Stimulated activated CD4-positive, alpha-beta T cell treated with anti-CD3 and anti-CD28 coated beads, Interleukin-1b, Interleukin-23, amount 100 ng/mL, for 48 hours (primary cell): ENCODE measurements around the gene ASTN2.
A peak's percentile ranks its signal among the peaks of the same experiment; 100 is the strongest.

Experiments used
- DNase-seq: peaks from one replicate; pipeline ENCODE4 v3.0.0-alpha.2; 2020

The ASTN2 gene

DNA sequence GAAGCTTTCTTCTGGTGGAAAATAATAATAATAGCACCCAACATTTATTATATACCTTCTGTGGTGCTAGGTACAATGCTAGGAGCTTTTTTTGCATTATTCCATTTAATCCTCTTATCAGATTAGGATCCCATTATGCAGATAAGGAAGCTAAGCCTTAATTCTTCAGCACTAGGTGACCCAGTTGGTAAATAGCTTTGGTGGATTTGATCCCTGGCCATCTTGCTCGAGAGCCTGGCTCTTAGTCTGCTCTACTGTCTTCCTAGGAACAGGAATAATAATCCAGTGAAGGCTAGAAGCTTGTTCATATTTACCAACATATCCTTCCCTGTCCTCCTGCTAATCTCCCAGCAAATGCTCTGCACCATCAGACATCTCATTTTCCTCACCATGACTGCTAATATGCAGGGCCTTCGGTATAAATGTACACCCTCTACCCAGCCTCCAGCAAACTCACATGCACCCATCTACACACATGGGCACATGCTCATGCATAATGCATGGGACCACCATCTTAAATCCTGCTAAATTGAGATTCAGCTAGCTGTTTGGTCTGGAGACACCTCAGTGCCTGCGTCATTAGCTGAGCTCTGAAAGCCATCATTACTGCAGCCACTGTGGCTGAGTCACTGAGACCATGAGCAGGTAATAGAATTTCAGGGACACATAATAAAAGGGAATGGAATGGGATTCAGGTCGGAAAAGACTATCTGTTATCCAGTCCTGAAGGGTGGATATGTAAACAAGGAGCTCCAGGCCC lies 640.3 kb downstream of the ASTN2 start:
- DNase-seq: no peak

DNA sequence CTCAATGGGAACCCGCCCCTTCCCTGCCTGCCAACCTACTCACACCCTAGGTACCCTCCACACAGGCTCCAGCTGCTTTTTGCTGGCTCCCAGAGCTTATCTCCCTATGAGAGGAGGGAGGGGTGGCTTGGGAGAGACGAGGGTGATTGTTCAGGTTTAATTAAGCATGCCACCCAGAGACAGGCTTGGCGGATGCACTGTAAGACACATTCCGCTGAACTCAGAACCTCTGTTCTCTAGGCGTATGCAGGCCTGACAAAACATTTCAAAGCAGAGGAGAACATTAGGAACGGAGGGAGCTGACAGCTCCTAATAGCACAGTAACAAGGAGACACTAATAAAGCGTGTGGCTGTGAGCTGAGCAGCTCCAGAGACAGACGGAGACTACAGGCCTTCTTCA lies 647.6 kb downstream of the ASTN2 start:
- no peak for DNase-seq

- DNase-seq: no peak
Measured at GRCh38 chr9:116765011-116765410, 649.8 kb downstream of the ASTN2 start.

DNA sequence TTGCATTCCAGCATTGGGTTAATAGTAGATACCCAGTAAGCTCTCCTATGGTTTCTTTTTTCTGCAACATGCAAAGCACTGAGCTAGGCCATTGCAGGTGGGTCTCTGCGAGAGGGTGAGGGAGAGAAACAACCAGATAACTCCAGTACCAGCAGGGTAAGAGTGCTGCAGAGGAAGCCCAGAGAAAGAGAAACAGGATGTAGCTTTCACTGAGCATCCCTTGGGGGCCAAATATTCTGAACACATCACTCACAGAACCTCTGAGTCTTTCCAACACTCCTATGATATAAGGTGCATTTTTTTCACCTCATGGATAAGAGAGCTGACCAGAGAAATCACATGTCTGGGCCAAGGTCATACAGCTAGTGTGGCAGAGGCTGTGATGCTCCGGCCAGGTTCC lies 651.1 kb downstream of the ASTN2 start:
- no peak for DNase-seq

GRCh38 chr9:116760636-116761035 lies 654.2 kb downstream of the ASTN2 start:
- no peak for DNase-seq

DNA sequence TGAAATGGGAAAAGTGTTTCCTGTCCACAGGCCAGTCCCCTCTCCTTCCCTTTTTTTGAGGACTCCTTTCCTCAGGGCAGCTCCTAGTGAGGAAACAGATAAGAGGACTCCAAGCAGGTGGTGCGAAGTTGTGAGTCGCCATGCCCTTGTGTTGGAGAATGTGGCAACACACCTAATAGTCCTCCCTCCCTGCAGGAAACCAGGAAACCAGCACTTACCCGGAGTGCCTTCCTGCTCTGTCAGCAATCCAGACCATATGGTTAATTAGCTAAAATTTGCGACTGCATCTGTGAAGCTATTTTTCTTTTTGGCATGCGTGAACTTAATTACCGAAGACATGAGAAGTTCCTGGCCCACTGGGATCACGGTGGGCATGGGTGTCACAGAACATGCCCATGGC lies 657.8 kb downstream of the ASTN2 start:
- DNase-seq: no peak

DNA sequence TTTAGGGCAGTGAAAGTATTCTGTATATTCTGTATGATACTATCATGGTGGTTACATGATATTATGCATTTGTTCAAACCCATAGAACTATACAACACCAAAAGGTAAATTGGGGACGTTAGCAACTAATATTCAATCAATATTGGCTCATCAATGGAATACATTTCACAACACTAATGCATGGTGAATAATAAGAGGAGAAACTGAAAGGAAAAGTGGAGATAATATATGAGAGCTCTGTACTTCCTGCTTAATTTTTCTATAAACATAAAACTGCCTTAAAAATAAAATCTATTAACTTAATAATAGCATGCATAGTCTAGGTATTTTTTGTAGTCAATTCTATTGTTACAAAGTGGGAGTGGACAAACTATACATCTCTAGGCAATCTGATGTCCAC lies 661.5 kb downstream of the ASTN2 start:
- DNase-seq: no peak

GRCh38 chr9:116750510-116750909 lies 664.3 kb downstream of the ASTN2 start:
- DNase-seq: no peak

- no peak for DNase-seq
Measured at GRCh38 chr9:116749772-116750171, 665.1 kb downstream of the ASTN2 start.

- DNase-seq: no peak
Measured at GRCh38 chr9:116749176-116749575, 665.7 kb downstream of the ASTN2 start.

DNA sequence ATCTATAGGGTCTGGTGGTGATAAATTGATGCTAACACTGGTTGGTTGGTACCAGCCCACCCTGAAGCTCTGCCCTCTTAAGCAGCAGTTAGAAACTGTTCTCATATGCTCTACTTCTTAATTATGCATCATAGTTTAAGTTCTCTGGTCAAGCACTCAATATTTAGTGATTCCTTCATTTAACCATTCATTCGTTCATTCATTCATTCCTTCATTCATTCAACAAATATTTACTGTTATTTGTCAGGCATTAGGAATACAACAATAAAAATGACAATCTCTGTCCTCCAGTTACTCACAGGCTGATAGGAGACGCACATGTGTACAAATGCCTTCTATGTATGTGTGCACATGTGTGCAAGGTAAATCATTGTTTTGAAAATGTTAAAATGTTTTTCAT lies 673.1 kb downstream of the ASTN2 start:
- DNase-seq: no peak

- no peak for DNase-seq
Measured at GRCh38 chr9:116741086-116741740, 673.6 kb downstream of the ASTN2 start.

DNA sequence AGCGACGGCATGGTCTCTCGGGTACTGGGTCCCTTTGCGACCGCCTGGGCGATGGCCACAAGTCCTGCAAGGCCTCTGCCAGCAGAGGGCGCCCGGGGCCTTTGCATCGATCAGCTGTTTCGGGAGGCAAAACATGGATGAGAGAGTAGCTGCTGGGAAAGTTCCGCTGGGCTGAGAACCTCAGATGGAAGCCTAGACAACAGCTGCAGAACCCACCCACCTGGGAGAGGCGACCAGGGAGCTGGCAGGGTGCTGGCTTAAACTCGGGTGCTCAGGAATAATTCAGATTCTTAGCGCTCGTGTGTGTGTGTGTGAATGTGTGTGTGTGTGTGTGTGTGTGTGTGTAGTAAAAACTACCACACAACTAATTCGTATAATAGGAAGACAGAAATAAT lies 677.7 kb downstream of the ASTN2 start:
- peak; percentile 63 for DNase-seq

DNA sequence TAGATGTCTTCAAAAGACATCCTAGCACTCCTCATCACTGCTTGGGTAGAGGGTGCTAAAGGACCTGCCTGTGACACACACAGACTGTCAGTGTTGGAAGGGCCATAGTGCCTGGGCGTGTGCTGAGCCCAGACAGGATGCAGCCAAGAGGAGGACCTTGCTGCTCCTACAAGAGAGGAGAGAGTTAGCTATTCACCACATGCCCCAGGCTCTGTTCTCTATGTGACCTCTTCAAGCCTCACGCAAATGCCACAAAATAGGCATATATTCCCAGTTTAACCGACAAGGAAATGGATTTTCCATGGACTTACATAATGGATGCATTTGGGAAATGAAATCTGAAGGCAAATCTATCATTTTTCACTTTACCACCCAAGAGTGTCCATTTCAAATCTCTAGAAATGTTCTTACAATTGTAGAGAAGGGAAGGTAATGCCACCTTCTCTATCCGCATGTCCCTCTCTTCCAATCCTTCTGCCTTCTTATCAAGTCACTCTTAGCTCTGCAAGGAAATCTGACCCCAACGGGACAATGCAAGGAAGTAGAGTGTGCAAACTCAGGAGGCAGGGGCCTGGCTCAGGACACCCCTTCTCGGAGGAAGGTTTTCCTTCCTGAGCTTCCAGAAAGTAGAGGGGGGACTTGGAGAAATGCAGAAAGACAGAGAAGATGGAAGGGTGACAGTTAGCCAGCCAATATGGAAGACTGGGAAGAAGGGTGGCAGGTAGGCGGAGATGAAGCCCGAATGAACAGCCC lies 678.3 kb downstream of the ASTN2 start:
- no peak for DNase-seq

DNA sequence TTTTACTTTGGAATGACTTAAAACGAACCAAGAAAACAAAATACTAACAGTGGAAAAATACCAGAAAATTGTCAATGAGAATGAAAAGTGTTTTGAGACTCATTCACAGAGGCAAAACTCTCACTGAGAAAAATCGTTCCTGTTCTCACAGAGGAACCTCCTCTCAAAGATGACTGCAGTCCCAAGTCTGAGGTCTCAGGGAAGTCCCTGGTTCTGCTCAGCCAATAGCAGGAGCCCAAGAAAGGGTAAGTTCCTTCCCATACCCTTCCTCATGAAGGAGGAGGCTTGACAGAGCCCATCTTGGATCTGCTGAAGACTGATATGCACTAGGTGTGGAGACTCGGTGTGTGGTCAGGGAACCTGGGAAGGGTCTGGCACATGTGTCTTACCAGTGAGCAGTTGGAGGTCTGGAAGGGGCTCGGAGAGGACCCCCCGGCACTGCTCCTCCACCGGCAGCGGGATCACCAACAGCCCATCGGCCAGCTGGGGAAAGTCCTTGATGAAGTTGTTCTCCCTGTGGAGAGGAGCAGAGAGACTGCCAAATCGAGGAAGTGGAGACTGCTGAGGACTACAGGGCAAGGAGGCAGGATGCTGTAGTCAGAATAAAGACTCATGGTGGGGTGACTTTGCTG lies 681.7 kb downstream of the ASTN2 start:
- no peak for DNase-seq

- DNase-seq: no peak
Measured at GRCh38 chr9:116726602-116727001, 688.3 kb downstream of the ASTN2 start.

GRCh38 chr9:116724123-116724522 lies 690.7 kb downstream of the ASTN2 start:
- no peak for DNase-seq

GRCh38 chr9:116721944-116722343 lies 692.9 kb downstream of the ASTN2 start:
- no peak for DNase-seq

DNA sequence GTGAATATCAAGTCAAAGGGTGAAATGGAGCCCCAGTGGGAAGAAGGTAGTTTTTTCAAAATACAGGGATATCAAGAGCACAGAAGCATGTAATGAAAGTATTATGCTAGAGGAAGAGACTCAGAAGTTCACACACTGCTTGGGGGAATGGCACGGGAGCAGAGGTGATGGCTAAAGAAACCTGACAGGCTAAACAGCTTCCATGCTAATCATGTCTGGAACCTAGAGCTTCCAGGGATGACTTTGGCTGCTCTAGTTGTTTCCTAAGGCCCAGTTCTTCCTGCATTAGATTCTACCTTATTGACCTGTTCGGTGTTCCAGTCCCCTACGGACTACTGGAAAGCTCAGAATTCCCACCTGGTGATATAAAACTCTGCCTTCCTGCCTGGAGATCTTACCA lies 693.4 kb downstream of the ASTN2 start:
- no peak for DNase-seq

DNA sequence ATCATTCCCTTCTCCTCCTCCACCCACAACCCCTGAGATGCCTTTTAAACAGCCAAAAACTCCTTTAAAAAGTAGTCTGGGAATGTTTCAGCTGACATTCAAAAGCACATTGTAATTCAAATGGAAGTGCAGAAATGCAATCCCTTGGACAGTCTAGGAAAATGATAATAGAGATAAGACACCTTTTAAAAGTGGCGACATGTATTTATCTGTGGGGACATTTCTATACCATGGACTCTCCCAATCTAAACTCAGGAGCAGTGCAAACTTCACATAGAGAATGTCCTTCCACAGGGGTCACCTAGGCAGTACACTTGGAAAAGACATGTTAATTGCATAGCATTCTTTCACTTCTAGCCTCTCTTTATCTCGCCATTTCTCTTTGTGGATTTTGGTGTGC lies 694.7 kb downstream of the ASTN2 start:
- DNase-seq: no peak

DNA sequence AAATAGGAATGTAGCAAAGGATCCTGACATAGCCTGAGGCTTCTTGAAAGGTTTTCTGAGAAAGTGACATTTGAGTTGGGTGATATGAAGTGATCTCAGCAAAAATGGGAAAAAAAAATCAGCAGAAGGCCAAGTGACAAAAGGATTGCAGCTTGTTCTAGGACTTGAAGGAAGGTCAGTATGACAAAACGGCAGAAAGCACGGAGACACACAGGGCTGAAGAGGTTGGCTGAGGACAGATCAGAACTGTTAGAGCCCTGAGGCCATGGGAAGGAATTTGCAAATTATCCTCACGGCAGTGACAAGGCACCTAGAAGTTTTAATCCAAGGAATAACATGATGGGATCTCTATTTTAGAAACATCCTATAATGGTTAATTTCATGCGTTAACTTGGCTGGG lies 696.7 kb downstream of the ASTN2 start:
- DNase-seq: no peak

- no peak for DNase-seq
Measured at GRCh38 chr9:116717150-116717549, 697.7 kb downstream of the ASTN2 start.

GRCh38 chr9:116716438-116716837 lies 698.4 kb downstream of the ASTN2 start:
- no peak for DNase-seq

DNA sequence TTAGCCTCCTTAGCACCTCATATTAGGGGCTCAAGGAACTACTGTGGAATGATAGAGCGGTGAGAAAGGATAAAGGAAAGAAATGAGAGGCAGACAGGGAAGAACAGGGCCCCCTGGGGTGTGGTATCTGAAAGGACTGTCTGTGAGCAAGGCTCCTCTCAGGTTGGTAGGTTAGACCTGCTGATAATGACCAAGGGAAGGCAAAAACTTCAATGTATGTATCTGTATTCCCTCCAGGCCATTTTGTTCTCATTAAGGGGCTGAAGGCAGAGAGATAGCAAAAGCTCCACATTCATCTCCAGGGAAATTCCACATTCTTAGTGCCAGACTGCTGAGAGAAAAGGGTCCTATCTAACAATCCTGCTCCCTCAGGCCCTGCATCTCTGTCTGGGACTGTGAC lies 699.1 kb downstream of the ASTN2 start:
- DNase-seq: no peak
